PFSK-1 (cell line): ENCODE data around the gene HLA-A.

Experiments
- POLR2AphosphoS5 ChIP-seq: IDR thresholded peaks from 2 replicates; pipeline ENCODE4 v1.6.1; 2012; ENCODE audit warnings: low read depth, mild to moderate bottlenecking, control low read depth, low read length, moderate library complexity
- REST ChIP-seq, 2 experiments: IDR thresholded peaks; 2 replicates each; pipeline versions ENCODE4 v1.6.1 to v1.8.0; 2011 to 2012; ENCODE audit warnings: low read depth in 2 of 2, low read length in 2 of 2, control low read depth in 1 of 2, inconsistent platforms in 1 of 2, mild to moderate bottlenecking in 1 of 2, moderate library complexity in 1 of 2; ENCODE audit not compliant: insufficient read depth in 1 of 2
- SIN3A ChIP-seq: IDR thresholded peaks from 2 replicates; pipeline ENCODE4 v1.6.1; 2012; ENCODE audit warnings: mild to moderate bottlenecking, low read length, moderate library complexity, borderline replicate concordance; ENCODE audit not compliant: insufficient read depth
- TAF1 ChIP-seq: IDR thresholded peaks from 2 replicates; pipeline ENCODE4 v1.6.1; 2012; ENCODE audit warnings: low read length, control low read depth, borderline replicate concordance; ENCODE audit not compliant: insufficient read depth

GRCh38 chr6:29984232-29984631, 41.9 kb downstream of the HLA-A start:
- TF ChIP-seq TAF1 = no peak
- no peak for TF ChIP-seq POLR2AphosphoS5
- TF ChIP-seq REST (IDR thresholded peaks at IDR 0.05; ENCODE audit: insufficient read depth in 1 of 2, low read depth in 2 of 2, low read length in 2 of 2) = no peak
- TF ChIP-seq SIN3A = no peak
